Measurements from ENCODE around the gene AKAP7.
A peak's percentile ranks its signal among the peaks of the same experiment; 100 is the strongest.

Gene AKAP7

GRCh38 chr6:131115651-131116050 lies 19.6 kb upstream of the AKAP7 start:
- H3K79me2 ChIP-seq (ENCODE audit: insufficient read depth, low read length): no peaks in the 10 kb centered on the region
- H2AFZ ChIP-seq (ENCODE audit: low read length): peak overlapping the region; percentile 81; the same call in 1 of the 2 replicates
- no peaks in the 10 kb centered on the region for H3K4me1 ChIP-seq (ENCODE audit: insufficient read depth, low read length, poor library complexity, severe bottlenecking)
- H4K20me1 ChIP-seq (ENCODE audit: insufficient read depth, low read length, poor library complexity, severe bottlenecking): no peaks in the 10 kb centered on the region
- H3K9ac ChIP-seq (ENCODE audit: low read depth, low read length, poor library complexity, severe bottlenecking): no peak overlapping the region
- H3K36me3 ChIP-seq (ENCODE audit: insufficient read depth, low read length): no peaks in the 10 kb centered on the region
- no peak overlapping the region for H3K4me2 ChIP-seq (ENCODE audit: low read depth, low read length, poor library complexity, severe bottlenecking)
- H3F3A ChIP-seq (ENCODE audit: low read depth): no peaks in the 10 kb centered on the region
- H3K27me3 ChIP-seq (ENCODE audit: insufficient read depth, low read length, poor library complexity, severe bottlenecking): no peaks in the 10 kb centered on the region
- no peaks in the 10 kb centered on the region for H3K9me2 ChIP-seq (replicated peaks; ENCODE audit: low read depth, low read length)
- TF ChIP-seq, protein P1, sequence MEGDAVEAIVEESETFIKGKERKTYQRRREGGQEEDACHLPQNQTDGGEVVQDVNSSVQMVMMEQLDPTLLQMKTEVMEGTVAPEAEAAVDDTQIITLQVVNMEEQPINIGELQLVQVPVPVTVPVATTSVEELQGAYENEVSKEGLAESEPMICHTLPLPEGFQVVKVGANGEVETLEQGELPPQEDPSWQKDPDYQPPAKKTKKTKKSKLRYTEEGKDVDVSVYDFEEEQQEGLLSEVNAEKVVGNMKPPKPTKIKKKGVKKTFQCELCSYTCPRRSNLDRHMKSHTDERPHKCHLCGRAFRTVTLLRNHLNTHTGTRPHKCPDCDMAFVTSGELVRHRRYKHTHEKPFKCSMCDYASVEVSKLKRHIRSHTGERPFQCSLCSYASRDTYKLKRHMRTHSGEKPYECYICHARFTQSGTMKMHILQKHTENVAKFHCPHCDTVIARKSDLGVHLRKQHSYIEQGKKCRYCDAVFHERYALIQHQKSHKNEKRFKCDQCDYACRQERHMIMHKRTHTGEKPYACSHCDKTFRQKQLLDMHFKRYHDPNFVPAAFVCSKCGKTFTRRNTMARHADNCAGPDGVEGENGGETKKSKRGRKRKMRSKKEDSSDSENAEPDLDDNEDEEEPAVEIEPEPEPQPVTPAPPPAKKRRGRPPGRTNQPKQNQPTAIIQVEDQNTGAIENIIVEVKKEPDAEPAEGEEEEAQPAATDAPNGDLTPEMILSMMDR (conservative IDR thresholded peaks at IDR 0.05; ENCODE audit: low read length): no peak
- no peak for TF ChIP-seq EZH2phosphoT487 (IDR thresholded peaks at IDR 0.05; ENCODE audit: borderline replicate concordance)
- no peaks in the 10 kb centered on the region for H3K9me3 ChIP-seq (ENCODE audit: insufficient read depth, low read depth, low read length)
- H3K4me3 ChIP-seq (ENCODE audit: low read length, poor library complexity, severe bottlenecking): no peak overlapping the region

- H3K9me2 ChIP-seq (replicated peaks; ENCODE audit: low read depth, low read length): no peaks in the 10 kb centered on the region
- H3K9ac ChIP-seq (ENCODE audit: low read depth, low read length, poor library complexity, severe bottlenecking): no peak overlapping the region
- no peaks in the 10 kb centered on the region for H3F3A ChIP-seq (ENCODE audit: low read depth)
- no peaks in the 10 kb centered on the region for H4K20me1 ChIP-seq (ENCODE audit: insufficient read depth, low read length, poor library complexity, severe bottlenecking)
- no peak for TF ChIP-seq EZH2phosphoT487 (IDR thresholded peaks at IDR 0.05; ENCODE audit: borderline replicate concordance)
- TF ChIP-seq, protein P1 (conservative IDR thresholded peaks at IDR 0.05; ENCODE audit: low read length): no peak
- H3K36me3 ChIP-seq (ENCODE audit: insufficient read depth, low read length): no peaks in the 10 kb centered on the region
- no peaks in the 10 kb centered on the region for H3K79me2 ChIP-seq (ENCODE audit: insufficient read depth, low read length)
- no peak overlapping the region for H3K4me2 ChIP-seq (ENCODE audit: low read depth, low read length, poor library complexity, severe bottlenecking)
- H3K4me1 ChIP-seq (ENCODE audit: insufficient read depth, low read length, poor library complexity, severe bottlenecking): no peaks in the 10 kb centered on the region
- H3K9me3 ChIP-seq (ENCODE audit: insufficient read depth, low read depth, low read length): no peaks in the 10 kb centered on the region
- H3K27me3 ChIP-seq (ENCODE audit: insufficient read depth, low read length, poor library complexity, severe bottlenecking): no peaks in the 10 kb centered on the region
- H3K4me3 ChIP-seq (ENCODE audit: low read length, poor library complexity, severe bottlenecking): no peak overlapping the region
- H2AFZ ChIP-seq (ENCODE audit: low read length): no peak overlapping the region
Observed at GRCh38 chr6:131116321-131116720, 18.9 kb upstream of the AKAP7 start.

GRCh38 chr6:131116755-131117360 lies 18.4 kb upstream of the AKAP7 start:
- Histone ChIP-seq H3K79me2 (ENCODE audit: insufficient read depth, low read length) (no peaks in the 10 kb centered on the region), H3F3A (ENCODE audit: low read depth) (no peaks in the 10 kb centered on the region), H4K20me1 (ENCODE audit: insufficient read depth, low read length, poor library complexity, severe bottlenecking) (no peaks in the 10 kb centered on the region), H3K4me2 (ENCODE audit: low read depth, low read length, poor library complexity, severe bottlenecking) (no peak overlapping the region), H3K9me2 (replicated peaks; ENCODE audit: low read depth, low read length) (no peaks in the 10 kb centered on the region), H3K9ac (ENCODE audit: low read depth, low read length, poor library complexity, severe bottlenecking) (no peak overlapping the region), H3K36me3 (ENCODE audit: insufficient read depth, low read length) (no peaks in the 10 kb centered on the region), H3K4me1 (ENCODE audit: insufficient read depth, low read length, poor library complexity, severe bottlenecking) (no peaks in the 10 kb centered on the region), H3K9me3 (ENCODE audit: insufficient read depth, low read depth, low read length) (no peaks in the 10 kb centered on the region), H3K27me3 (ENCODE audit: insufficient read depth, low read length, poor library complexity, severe bottlenecking) (no peaks in the 10 kb centered on the region), H3K4me3 (ENCODE audit: low read length, poor library complexity, severe bottlenecking) (no peak overlapping the region), H2AFZ (ENCODE audit: low read length) (no peak overlapping the region)
- TF ChIP-seq EZH2phosphoT487 (IDR thresholded peaks at IDR 0.05; ENCODE audit: borderline replicate concordance): no peak
- TF ChIP-seq, protein P1 (conservative IDR thresholded peaks at IDR 0.05; ENCODE audit: low read length): peak; percentile 76
